DMS53 (cell line): ENCODE results near the gene C6orf58.

Experiments
- DNase-seq: peaks from one replicate; lab custom pipeline; 2025; lab: John Stamatoyannopoulos, UW

Gene C6orf58

DNA sequence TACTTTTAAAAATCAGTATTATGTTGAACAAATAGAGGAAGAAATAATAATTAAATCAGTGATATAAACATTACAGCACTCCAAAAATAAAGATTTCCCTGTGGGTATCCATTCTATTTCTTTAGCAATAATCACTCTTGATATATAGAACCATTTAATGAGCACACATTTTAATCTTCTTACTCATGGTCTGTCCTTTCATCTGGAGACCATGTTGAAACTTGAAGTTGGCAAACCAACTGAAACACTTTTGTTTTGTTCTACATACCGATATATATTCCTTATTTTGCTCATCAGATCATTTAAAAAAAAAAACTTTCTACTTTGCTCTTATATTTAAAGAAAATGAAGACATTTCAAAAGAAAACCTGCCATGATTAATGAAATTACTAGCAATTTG is 13.4 kb downstream of the C6orf58 start:
- no peak for DNase-seq

DNA sequence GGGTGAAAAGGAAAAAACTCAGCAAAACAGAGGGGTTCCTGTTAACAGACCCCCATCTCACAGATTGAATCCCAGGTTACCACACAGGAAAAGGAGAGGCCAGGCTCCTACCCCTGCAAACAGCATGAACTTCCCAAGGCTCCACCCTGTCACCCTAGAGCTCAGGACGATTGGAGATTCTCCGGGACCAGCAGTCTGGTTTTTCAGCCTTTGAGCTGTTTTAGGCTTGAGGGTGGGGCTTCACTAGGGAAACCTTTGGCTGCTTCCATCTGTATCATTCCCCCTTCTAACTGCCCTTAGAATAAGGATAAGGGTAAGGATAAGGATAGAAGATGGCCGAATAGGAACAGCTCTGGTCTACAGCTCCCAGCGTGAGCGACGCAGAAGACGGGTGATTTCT is 16.0 kb downstream of the C6orf58 start:
- DNase-seq: peak; percentile 65

DNA sequence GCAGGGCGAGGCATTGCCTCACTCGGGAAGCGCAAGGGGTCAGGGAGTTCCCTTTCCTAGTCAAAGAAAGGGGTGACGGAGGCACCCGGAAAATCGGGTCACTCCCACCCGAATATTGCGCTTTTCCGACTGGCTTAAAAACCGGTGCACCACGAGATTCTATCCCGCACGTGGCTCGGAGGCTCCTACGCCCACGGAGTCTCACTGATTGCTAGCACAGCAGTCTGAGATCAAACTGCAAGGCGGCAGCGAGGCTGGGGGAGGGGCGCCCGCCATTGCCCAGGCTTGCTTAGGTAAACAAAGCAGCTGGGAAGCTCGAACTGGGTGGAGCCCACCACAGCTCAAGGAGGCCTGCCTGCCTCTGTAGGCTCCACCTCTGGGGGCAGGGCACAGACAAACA is 16.5 kb downstream of the C6orf58 start:
- peak; percentile 32 for DNase-seq

DNA sequence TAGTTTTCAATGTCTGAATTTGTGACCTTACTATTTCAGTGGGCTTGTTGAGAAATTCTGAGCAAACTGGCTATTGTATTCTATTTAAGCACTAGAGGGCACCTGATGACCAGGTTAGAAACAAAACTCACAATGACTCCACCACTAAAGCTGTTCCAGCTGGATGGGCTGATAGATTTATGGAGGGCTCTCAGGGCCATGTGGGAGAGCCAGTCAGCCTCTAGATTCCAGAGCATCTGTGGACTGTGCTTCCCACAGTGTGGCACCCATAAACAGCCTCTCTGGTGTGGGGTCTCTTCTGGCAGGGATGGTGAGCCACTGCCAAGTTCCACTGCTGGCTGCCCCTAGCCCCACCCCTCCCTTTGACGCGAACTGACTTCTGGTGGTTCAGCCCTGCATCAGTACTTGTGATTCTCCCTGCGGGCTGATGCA is 29.2 kb downstream of the C6orf58 start:
- DNase-seq: peak; percentile 58

DNA sequence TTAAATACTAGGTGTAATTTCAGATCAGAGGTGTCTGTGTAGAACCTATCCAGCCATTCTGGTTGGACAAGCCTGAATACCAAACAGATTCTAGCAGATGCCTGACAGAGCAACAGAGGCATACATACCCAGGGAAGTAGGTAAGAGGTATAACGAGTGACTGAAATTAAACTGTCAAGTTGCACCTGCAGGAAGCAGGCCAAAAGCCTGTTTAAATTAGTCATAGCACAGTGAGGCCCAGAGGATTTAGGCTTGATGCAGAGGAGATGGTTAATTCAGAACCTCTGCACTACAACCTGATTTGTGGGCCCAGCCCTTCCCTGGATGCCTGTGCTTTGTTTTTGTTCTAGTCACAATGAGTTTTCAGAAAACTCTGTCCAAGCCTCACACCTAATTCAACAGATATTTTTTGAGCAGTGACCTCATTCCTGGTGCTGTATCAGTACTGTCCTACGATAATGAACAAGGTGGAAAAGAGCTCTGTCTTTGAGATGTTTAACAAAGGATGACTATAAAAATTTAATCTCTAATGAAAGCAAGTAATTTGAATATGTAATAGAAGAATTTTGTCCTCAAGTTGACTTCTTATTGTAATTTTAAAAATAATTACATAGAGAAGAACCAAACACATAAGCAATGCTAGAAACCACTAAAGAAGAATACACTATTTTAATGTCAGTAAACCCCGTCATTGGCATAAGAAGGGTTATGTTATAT is 31.7 kb downstream of the C6orf58 start:
- DNase-seq: peak; percentile 4

DNA sequence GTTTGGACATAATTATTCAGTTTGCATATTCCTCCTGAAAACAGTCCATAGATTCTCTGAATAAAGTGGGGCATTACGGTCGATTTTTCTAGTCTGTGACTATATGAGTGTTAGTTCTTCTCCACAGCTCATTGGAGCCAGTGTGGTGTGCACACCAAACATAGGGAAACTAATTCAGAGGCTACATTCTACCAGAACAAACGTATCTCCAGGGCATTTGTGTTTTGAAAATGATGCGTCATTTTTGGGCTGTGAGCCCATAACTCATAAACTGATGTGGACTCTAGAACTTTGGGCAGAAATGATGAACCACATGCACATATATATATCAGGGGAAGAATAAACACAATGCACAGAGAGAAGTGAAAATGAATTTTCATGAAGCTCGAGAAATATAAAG is 41.8 kb downstream of the C6orf58 start:
- DNase-seq: no peak

DNA sequence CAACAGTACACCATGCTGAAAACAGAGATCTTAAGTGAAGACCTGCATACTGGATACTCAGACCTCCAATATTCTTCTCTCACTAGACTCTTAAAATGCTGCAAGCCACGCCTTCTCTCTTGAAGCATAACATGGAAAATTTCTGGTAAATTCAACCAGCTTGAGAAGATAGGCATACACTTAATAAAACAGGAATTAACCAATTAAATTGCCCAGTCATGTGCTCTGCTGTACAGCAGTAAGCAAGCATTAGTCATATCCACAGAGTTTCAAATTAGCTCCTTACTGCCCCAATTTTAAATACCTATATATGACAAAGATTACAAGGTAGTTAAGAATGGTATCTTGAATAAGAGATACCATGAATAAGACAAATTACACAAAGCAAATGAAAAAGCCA is 53.8 kb downstream of the C6orf58 start:
- no peak for DNase-seq

DNA sequence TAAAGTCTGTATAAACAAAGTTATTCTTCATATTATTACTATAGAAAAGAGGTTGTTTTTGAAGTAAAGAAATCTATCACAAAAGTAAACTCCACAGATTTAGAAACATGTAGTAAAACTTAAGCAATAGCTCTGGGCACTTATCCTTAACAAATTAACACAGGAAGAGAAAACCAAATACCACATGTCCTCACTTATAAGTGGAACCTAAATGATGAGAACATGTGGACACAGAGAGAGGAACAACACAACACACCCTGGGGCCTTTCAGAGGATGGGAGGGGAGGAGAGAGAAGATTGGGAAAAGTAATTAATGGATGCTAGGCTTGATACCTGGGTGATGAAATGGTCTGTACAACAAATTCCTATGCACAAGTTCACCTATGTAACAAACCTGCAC is 57.2 kb downstream of the C6orf58 start:
- DNase-seq: no peak

DNA sequence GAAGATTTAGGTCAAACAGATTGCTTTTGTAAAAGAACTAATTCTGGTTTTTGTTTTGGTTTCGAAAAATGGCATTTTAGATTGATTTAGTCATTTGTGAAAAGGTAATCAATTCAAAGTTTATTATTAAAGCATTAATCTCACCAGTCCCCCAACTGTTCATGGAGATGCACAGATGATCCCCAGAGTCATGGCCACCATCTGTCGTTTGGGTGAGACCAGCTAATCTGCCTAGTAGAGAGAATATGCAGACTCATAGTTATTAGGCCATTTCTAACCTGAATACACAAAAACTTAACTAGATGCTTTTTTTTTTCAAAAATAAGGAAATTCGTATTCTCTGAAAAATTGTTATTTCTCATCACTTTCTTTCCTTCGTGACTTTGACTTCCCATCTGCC is 58.1 kb downstream of the C6orf58 start:
- DNase-seq: no peak

DNA sequence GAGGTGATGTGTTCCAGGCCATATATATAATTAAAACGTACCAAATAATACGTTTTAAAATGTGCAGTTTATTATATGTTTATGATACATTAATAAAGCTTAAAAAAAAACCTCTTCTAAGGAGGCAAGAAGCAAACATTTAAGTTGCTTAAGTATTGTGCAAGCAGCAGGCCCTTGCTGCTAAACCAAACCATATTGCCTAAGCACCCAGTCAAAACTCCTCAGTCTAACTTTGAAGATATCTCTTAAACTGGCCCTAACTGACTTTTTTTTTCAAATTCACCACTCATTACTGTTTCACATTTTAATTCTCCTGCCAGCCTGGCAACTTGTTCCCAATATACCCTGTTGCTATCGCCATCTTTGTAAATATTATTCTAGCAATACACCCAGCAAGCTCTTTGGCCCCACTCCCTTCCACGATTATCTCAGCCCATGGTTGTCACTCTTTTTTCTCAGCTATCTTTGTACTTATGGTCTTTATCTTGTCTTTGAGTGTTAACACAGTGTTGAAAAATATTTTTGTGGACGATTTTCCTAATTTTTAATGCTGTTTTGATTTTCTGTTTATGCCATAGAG is 60.9 kb downstream of the C6orf58 start:
- no peak for DNase-seq
